Activated CD4-positive, alpha-beta T cell treated with anti-CD3 and anti-CD28 coated beads for 48 hours (primary cell): ENCODE results near the gene AKR1A1.
"Not testable (repeated sequence)": the region's sequence is repeated elsewhere in the genome, so short reads cannot be mapped to it uniquely, and the experiment has no call there.

ENCODE experiments used
- DNase-seq: peaks from one replicate; pipeline ENCODE4 v3.0.0-alpha.2; 2020

The AKR1A1 gene

DNA sequence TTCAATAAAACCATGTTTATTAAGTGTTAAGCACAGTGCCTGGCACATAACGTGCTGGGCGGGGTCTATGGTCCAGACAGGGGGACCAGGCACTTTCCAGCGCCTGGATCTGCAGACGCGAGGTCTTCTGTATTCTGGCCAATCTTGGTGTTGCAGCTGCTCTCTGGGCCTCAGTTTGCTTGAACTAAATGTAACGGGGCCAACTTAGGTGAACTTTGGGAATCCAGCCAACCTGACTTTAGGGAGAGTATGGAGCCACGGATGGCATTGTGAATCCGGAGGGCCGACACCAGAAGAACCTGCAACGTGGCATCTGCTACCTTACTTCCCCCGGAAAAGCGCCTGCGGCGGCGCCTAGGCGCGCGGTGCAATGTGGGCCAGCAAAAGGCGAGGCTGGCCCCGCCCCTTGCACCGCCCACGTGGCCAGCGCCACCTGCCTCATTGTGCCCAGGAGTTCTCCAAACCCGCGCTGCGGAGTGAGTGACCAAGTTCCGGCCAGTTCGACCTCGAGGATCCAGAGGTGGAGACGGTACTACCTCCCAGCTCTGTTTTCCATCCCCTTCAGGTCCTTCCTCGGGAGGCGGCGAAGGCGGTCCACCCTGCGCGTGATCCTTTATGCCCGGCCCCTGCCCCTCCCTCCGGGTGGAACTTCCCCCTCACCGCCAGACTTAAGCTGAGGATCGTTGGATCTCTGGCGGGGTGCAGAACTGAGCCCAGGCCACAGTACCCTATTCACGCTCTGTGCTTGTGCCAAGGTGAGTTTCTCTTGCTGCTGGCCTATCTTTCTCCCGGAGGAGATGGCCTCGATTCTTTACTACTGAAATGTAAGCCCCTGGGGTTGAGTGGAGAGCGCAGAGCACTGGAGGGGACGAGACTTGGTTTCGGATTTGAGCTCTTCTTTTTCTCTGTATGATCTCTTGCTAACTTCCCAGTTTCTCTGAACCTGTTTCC lies at the start of gene AKR1A1:
Gene AKR1A1 (plus strand): TSS at position 426 of the 951 bp plus-strand sequence. CDS start 10,969 bp downstream, outside the sequence.
- DNase-seq: peak; percentile 93

DNA sequence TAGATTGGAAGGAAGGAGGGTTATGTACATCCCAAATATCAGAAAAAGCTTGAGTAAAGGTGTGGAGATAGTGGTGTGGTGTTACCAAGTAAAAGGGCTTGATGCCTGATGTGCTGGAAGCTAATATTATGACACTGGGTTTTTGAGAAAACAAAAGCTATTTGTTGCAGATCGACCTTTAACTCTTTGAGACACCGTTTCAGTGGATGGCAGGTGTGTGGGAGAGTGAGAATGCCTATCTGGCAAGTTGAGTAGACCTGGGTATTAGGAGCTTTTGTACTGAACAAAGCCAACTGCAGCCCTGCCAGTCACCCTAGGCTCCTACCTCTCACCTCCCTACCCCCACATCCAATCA lies 49.1 kb upstream of the AKR1A1 start:
- DNase-seq: no peak

DNA sequence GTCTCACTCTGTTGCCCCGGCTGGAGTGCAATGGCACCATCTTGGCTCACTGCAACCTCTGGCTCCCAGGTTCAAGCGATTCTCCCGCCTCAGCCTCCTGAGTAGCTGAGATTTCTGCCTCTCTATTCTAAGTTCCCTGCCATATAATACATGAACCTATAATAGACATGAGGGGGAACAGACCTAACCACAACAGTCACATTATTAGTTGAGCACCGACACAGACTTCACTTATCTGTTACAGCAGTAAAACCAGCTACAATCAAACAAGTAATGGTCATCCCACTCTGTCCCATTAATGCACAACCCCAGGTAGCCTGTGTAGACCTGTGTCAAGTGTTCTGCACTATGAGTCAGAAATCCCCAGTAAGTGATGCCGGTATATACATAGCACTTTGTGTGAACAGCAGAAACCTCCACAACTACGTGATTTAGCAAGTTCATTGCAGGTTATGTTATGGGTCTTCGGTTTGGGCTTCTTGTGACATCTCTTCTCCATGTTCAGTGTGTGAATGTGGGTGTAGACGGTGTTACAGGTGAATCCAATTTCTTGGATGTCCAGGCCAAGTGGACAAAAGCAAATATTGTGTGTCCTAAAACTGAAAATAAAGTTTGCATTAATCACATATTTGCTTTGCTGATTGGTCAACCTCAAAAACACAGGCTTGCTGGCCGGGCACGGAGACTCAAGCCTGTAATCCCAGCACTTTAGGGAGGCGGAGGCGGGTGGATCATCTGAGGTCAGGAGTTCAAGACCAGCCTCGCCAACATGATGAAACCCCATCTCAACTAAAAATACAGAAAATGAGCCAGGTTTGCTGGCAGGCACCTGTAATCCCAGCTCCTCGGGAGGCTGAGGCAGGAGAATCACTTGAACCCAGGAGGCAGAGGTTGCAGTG lies 46.9 kb upstream of the AKR1A1 start:
- DNase-seq: no peak

DNA sequence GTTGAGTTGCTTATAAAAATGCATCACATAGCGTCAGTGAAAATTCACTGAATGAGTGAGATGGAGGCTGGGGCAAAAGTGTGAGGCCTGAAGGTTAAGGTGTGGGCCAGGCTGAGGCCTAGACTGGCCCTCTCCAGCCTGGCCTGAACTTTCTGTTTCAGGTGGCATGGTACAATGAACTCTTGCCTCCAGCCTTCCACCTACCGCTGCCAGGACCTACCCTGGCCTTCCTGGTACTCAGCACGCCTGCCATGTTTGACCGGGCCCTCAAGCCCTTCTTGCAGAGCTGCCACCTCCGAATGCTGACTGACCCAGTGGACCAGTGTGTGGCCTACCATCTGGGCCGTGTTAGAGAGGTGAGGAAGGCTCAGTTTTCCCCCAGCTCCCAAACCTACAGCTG lies 43.4 kb upstream of the AKR1A1 start:
- DNase-seq: no peak

DNA sequence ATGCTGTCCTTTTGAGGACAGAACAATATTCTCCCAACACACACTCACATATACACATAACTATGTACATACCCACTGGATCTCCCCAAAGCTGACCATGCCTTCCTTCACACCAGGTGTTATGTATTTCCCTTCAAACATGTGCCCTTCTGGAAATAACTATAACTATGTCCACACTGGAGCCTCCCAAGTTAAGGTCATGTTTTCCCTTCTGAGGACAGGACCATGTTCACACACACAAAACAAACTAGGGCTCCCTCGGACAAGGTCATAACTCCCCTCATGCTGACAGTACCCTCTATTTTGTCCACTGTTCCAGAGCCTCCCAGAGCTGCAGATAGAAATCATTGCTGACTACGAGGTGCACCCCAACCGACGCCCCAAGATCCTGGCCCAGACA lies 42.7 kb upstream of the AKR1A1 start:
- DNase-seq: no peak

DNA sequence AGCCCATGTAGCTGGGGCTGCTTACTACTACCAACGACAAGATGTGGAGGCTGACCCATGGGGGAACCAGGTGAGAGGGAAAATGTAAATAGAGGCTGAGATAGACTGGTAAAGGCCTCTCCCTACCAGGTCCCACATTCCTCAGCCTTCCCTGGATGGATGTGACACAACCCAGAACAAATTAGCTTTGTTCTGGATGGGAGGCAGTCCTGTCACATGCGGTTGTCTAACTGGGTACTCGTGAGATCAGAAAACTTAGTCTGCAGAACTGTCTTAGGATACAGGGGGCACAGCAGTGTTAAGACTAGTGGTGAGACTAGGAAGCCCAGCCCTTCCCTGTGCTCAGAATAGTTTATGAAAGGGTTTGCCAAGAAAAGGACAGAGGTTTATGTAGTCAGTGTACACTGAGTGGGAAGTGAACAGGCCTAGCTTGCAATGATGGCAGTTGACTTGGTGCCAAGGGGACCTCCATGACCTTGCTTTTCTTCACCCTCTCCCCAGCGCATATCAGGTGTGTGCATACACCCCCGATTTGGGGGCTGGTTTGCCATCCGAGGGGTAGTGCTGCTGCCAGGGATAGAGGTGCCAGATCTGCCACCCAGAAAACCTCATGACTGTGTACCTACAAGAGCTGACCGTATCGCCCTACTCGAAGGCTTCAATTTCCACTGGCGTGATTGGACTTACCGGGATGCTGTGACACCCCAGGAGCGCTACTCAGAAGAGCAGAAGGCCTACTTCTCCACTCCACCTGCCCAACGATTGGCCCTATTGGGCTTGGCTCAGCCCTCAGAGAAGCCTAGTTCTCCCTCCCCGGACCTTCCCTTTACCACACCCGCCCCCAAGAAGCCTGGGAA lies 42.1 kb upstream of the AKR1A1 start:
- DNase-seq: no peak

DNA sequence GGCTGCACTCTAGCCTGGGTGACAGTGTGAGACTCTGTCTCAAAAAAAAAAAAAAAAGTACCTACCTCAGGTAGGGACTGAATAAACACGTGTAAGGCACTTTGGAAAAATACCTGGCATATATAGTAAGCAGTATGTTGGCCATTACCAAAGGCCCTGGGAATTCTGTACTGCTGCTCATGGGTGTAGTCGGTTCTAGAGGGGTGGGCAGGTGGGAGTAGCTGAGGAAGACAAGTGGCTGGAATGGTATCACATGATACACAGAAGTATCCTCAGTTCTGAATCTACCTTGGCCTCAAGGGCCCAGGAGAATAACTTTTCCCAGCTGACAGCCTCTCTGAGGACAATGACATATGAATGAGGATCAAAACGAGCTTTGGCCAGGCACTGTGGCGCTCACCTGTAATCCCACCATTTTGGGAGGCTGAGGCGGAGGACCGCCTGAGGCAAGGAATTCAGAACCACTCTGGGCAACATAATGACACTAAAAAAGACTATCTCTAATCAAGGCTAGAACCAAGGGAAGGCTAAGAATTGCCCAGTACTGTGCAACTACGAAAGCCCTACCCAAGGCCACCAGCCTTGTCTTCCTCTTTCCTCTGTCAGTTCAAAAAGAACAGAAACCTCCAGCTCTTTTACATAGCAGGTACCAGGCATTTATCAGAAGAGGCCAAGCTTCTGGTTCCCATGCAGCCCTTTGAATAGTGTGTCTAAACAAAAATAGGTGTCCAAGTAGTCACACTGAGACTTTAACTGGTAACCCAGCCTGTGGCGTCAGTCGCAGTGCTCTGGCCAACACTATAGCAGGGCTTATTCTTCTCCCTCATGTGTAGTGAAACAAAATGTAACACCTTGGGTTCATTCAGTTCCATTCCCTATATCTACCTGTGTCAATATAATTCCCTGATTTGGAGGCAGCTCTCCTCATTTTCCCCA lies 40.3 kb upstream of the AKR1A1 start:
- DNase-seq: no peak

DNA sequence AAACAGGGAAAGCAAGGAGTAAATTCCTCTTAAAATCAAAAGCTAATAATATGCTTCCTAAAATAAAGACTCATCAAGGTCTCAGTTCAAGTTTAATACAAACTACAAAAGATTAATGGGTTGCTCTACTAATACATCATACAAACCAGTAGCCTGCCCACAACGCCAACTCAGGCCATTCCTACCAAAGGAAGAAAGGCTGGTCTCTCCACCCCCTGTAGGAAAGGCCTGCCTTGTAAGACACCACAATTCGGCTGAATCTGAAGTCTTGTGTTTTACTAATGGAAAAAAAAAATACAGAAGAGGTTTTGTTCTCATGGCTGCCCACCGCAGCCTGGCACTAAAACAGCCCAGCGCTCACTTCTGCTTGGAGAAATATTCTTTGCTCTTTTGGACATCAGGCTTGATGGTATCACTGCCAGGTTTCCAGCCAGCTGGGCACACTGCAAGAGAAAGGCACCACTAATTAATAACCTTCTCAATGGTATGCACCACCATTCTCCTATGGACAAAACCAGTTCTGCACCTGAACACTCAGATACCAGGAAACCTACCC lies 39.6 kb upstream of the AKR1A1 start:
- DNase-seq: no peak

DNA sequence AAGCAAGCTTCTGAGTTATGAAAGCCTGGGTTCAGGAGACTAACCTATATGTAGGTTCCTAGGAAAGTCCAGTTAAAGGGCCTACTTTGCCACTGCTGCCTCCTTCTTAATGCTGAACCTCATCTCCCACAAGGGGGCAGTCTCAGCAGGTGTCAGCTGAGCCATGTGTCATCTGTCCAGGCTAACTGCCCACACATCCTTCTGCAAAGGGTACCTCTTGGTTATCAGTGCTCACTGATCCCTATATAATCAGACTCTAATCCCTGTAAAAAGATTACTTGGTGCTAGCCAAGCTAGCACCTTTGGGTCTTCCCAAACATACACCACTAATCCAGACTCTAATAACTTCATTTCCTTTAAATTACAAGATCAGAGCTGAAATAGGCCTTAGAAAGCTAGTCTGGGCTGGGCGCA lies 38.0 kb upstream of the AKR1A1 start:
- DNase-seq: peak; percentile 74

DNA sequence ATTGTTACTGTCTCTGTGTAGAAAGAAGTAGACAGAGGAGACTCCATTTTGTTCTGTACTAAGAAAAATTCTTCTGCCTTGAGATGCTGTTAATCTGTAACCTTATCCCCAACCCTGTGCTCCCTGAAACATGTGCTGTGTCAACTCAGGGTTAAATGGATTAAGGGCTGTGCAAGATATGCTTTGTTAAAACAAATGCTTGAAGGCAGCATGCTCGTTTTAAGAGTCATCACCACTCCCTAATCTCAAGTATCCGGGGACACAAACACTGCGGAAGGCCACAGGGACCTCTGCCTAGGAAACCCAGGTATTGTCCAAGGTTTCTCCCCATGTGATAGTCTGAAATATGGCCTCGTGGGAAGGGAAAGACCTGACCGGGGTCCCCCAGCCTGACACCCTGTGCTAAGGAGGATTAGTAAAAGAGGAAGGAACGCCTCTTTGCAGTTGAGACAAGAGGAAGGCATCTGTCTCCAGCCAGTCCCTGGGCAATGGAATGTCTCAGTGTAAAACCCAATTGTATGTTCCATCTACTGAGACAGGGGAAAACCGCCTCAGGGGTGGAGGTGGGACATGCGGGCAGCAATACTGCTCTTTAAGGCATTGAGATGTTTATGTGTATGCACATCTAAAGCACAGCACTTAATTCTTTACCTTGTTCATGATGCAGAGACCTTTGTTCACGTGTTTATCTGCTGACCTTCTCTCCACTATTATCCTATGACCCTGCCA lies 36.9 kb upstream of the AKR1A1 start:
- DNase-seq: not testable (repeated sequence)

DNA sequence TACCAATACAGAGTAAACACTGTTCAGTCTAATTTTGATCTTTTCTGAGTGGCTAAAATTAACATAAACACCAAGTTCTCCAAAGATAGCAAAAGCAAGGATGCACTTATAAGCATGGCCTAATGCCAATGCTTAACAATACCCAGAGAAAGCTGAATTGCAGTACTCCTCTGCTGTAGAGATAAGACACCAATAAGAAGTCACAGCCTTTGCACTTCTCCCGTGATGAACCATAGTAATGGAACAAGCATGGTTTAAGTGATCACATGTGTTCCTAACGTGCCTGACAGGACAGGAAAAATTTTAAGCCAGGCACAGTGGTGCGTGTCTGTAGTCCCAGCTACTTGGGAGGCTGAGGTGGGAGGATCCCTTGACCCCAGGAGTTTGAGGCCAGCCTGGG lies 34.6 kb upstream of the AKR1A1 start:
- DNase-seq: no peak

DNA sequence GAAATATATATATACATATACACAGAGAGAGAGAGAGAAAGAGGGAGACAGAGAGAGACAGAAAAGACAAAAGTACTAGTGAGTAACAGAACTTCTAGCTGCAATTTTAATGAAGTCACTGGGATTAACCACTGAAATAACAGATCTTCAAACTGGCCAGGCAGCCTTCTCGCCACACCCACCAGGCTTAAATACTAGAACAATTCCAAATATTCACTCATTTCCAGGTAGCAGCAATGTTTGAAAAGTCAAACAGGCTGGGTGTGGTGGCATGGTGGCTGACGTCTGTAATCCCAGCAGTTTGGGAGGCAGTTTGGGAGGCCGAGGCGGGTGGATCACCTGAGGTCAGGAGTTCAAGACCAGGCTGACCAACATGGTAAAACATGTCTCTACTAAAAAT lies 34.2 kb upstream of the AKR1A1 start:
- no peak for DNase-seq

DNA sequence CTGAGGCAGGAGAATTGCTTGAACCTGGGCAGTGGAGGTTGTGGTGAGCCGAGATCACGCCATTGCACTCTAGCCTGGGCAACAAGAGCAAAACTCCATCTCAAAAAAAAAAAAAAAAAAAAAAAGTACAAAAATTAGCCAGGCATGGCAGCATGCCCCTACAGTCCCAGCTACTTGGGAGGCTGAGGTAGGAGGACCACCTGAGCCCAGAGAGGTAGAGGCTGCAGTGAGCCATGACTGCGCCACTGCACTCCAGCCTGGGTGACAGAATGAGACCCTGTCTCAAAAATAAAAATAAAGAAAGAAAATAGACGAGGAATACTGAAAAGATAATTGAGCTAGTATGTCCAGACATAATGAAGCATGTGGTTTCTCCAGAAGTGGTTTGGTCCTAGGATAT lies 32.3 kb upstream of the AKR1A1 start:
- not testable (repeated sequence) for DNase-seq

DNA sequence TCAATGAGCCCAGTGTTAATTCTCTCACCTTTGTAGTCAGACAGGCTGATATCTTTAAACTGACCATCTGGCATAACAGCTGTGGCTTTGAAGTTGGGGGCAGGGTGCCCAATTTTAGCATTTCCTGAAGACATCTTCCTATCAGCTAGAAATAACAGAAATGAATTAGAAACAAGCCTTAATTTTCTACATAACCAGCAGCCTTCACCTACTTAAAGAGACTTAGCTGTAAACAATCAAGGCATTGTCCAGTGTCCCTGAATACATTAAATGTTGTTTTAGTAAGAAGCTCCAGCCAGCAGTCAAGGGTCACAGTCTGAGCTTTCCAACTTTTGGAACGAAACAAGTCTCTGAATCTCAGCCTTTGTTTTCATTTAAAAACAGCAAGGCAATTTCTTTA lies 31.7 kb upstream of the AKR1A1 start:
- DNase-seq: no peak

DNA sequence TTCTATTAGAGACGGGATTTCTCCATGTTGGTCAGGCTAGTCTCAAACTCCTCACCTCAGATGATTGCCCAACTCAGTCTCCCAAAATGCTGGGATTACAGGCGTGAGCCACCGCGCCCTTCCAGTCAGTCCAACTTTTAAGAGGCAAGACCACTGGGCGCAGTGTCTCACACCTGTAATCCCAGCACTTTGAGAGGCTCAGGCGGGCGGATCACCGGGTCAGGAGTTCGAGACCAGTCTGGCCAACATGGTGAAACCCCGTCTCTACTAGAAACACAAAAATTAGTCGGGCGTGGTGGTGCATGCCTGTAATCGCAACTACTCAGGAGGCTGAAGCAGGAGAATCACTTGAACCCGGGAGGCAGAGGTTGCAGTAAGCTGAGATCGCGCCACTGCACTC lies 30.9 kb upstream of the AKR1A1 start:
- DNase-seq: not testable (repeated sequence)

DNA sequence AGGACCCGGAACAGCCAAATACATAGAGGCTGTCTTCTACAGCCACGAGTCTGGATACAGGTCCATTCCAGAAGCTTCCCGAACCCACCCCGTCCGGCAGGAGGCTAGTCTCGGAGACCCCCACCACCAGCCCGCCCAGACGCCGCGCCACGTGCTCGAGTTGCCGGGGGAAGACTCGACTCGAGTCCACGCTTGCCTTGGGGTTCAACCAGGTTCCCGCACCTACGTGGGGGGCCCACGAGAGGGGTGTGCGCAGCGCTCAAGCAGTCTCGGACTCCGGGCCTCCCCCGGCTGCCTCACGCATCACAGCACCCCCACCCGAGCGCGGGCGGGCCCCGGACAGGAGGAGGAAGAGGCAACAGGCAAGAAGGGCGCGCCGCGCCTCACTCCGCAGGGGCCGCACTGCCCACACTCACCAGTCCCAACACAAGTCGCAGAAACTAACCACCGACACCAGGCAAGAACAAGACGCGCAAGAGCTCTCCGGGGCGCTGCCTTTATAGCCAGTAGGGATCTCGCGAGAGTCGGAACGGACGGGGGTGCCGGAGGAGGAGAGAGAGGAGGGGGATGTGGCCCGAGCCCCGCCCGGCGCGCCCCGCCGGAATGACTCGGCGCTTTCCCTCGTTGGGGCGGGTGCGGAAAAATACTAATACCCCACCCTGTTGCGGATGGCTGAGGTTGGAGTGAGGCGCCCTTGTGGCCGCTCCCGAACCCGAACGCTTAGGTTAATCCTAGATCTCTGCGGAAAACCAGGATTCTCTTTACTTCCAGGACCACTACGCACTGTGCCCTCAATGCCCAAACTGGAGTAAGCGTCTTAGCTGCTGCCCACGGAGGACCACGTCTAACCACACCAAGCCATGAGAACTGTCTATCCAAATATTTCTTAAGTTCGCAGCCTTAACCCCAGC lies 29.0 kb upstream of the AKR1A1 start, which contains the start of gene PRDX1:
Gene PRDX1 (minus strand): TSS at position 472 of the 911 bp plus-strand sequence. CDS start 2,841 bp downstream, outside the sequence.
- peak; percentile 98 for DNase-seq

DNA sequence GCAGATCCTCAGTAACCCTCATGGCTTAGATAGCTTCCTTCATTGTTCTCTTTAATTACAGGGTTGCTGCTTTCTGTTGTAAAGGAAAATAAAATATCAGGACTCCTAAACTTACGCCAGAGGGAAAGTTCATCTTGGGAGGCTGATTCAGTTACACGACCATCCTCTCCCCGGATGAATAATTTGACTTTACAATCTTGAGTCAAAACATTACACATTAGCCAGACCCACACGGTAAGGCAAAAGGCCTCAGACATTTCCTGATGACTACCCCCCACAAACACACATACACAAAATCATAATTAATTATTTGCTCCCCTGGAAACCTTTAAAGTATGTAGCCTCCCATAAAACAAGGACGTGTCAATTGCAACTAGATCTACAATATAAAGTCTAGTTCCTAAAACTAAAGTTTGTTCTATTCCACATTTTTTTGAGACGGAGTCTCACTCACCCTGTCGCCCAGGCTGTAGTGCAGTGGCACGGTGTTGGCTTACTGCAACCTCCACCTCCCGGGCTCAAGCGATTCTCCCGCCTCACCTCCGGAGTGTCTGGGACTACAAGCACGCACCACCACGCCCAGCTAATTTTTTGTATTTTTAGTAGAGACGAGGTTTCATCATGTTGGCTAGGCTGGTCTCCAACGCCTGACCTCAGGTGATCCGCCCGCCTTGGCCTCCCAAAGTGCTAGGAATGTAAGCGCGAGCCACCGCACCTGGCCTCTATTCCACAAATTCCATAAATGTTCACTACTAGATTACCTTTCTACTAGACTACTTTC lies 28.1 kb upstream of the AKR1A1 start:
- DNase-seq: no peak

DNA sequence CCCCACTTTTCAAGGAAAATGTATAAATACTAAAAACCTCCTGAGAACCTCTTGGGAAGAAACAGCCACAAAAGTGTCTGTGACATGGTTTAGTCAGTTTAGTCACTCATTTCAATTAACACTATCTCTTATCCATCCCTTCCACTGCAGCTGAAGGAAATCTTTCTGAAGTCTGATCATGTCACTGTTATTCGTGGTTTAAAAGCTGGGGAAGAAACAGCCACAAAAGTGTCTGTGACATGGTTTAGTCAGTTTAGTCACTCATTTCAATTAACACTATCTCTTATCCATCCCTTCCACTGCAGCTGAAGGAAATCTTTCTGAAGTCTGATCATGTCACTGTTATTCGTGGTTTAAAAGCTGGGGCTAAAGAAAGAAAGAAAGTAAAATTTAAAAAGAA lies 27.1 kb upstream of the AKR1A1 start:
- not testable (repeated sequence) for DNase-seq
